DMS53 treated with DMSO at 0.1 percent for 48 hours (cell line): ENCODE measurements around the gene ZNF213.
"Not testable (repeated sequence)": the region's sequence is repeated elsewhere in the genome, so short reads cannot be mapped to it uniquely, and the experiment has no call there.

Experiments used
- DNase-seq: peaks from one replicate; lab custom pipeline; 2025; ENCODE audit not compliant: unreplicated experiment; lab: John Stamatoyannopoulos, UW

Gene ZNF213

GRCh38 chr16:3170440-3171180 is 35.8 kb downstream of the ZNF213 start:
- DNase-seq: no peak

- no peak for DNase-seq
Measured at GRCh38 chr16:3171181-3171854, 36.5 kb downstream of the ZNF213 start.

GRCh38 chr16:3171855-3172593 is 37.2 kb downstream of the ZNF213 start:
- DNase-seq: no peak

DNA sequence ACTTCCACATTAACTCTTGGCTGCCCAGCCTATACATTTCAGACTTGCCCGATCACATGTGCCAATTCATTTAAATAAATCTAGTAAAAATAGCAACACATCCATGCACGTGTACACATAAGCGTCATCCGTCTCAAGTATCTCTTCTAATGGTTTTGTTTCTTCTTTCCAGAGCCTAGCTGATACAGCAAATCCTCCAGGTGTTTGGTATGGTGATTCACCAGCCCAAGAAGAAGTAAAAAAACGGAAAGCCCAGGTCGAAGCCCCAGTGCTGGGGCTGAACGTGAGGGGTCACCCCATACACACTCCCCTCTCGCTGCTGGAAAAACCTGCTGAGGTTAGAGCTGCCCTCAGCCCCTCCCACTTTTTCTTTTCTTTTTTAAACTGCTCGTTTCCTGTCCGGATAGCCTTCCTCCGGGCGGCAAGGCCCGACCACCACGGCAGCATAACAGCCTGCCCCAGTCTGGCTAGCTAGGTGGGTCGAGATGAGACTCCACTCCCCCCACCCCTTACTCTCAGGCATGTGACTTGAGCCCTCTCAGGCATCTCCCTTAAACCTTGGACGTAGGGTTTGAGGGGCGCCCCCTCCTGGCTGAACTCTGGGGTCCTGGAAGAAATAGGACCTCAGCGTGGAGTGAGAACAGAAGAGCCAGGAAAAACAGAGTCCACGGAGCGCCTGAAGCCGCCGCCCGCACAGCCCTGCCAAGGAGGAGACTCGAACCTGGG is 39.2 kb downstream of the ZNF213 start:
- peak; percentile 23 for DNase-seq

- DNase-seq: no peak
Measured at GRCh38 chr16:3174618-3175148, 39.9 kb downstream of the ZNF213 start.

DNA sequence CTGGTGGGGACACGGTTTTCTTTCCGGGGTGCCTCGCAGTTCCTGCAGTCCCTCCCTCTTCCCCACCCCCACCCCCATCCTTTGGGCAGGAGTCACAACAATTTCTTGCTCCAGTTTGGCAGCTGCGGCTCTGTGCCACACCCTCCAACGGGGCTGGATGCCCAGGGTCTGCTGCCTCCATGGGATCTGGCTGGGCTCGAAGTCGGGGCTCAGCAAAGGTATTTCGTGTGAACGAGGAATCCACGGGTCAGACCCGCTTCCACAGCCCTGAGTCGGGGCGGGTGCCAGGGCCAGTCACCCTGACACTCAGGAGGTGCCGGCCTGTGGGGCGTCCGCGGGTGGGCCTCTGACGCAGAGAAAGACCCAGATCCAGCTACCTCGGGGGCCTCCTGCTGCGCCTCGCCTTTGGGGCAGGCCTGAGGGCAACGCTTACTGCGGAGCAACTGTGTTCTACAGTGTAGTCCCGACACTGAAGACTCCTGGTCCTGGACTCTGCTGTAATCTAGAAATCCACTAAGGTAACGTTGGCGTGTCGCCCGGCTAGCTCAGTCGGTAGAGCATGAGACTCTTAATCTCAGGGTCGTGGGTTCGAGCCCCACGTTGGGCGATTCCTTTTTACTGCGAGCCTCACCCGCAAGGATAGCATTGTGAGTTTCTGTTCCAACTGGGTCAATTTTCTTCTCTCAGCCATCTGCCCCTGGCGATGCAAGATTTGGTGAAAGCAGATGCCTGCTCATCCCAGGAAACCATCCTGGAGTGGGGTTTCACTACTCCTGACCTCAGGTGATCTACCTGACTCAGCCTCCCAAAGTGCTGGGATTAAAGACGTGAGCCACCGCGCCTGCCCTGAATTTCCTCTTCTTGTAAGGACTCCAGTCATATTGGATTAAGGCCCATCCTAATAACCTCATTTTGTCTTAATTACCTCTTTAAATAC is 40.6 kb downstream of the ZNF213 start:
- no peak for DNase-seq

DNA sequence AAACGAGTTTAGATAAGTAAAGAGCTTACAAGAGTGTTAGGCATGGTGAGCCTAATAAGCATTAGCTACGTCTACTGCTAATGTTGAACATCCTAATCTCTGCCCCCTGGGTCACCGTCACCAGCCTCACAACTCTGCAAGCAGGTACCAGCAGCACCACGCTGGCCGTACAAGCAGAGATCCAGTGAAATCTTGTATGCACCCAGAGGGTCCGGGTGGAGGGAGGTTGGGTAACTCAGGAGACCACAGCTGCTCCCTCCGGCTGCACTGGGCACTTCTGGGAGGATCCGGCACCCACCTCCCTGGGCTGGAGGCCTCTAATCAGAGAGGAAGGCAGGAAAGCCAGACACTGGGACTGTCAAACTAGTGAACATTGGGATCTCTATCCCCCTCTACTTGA is 44.8 kb downstream of the ZNF213 start:
- DNase-seq: no peak

GRCh38 chr16:3180445-3180878 is 45.6 kb downstream of the ZNF213 start:
- DNase-seq: no peak

GRCh38 chr16:3182293-3182607 is 47.4 kb downstream of the ZNF213 start:
- DNase-seq: not testable (repeated sequence)

DNA sequence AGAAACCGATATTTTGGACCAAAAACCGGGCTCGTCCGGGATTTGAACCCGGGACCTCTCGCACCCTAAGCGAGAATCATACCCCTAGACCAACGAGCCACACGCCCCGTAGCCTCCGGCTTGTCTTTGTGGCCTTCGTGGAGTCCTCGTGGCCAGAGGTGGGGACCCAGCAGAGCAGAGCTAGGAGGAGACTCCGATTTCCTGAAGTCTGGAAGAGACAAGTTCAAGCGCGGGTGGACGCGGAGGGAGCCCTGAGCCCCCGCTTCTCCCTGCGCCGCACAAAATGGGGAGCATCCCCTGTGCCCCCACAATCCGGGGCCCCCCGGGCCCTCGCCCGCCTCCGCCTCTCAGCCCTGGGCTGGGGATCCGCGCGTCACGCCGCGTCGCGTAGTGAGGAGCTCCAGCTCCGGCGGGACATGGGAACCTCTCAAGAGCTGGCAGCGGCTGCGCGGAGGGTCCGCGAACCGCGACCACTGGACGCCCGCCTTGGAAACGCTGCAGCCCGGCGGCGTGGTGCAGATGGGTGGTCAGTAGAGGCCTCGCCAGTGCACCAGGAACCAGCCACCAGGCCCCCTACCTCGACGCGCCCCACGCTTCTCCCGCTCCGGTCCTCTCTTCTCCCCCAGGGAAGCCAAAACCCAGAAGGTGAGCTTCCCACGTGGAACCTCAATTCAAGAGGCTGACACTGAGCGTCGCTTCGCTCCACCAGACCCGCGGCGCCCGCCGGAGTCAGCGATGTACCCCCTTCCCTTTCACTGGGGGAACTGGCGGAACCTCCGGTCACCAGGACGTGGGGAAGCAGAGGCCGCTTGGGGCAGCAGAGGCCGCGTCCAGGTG is 48.0 kb downstream of the ZNF213 start:
- peak; percentile 40 for DNase-seq

DNA sequence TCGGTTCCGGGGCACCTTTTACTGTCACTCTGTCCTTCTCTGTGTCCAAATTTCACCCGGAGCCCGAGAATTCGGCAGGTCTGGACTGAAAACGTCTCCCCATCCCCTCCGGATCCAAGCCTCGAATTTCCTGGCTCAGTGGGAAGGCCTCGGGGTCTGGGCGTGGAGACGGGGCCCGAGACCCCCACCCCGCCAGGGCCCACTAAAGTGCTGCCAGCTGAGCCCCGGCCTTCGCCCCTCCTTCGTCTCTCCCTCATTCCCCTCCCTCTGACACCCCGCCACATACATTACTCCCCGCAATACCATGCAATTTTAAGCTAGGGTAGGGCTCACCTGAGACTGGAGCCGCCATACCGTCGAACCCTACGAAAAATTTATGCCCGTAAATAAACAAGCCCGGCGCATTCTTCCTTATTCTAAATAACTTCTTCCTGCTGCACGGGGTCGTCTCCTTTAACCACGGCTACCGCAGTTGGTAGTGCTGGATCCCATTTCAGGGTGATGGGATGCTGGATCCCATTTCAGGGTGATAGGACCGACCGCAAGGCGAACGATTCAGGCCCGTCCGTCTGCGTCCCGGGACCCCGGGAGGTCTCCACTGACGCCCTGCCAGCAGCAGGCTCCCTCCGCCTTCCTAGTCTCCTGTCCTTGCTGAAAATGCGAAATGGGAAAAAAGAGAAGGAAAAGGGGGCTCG is 48.8 kb downstream of the ZNF213 start:
- no peak for DNase-seq

DNA sequence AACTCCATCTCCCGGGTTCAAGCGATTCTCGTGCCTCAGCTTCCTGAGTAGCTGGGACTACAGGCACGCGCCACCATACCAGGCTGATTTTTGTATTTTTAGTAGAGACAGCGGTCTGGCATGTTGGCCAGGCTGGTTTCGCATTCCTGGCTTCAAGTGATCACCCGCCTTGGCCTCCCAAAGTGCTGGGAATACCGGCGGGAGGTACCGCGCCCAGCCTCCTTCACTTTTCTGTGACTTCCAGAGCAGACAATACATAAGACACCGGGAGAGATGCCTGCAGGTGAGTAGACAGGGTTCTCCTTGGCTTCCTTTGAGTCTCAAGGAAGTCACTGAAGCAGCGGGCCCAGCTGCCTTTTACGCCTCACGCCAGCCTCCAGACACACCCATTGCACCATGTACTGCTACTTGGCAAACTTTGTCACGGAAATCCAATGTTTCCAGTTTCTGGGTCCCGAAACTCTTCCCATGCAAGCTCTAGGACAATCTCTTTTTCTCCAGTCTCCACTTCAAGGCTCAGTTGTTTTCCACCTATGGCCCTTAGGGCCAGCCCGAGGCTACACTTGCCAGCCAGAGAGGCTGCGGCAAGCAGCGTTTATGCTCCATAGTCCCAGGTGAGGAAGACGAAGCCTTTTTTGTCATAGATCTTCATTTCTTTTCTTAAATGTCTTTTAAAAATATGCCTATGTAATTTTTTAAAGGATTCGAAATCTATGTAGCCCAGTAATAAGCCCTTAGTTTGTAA is 52.3 kb downstream of the ZNF213 start:
- no peak for DNase-seq

DNA sequence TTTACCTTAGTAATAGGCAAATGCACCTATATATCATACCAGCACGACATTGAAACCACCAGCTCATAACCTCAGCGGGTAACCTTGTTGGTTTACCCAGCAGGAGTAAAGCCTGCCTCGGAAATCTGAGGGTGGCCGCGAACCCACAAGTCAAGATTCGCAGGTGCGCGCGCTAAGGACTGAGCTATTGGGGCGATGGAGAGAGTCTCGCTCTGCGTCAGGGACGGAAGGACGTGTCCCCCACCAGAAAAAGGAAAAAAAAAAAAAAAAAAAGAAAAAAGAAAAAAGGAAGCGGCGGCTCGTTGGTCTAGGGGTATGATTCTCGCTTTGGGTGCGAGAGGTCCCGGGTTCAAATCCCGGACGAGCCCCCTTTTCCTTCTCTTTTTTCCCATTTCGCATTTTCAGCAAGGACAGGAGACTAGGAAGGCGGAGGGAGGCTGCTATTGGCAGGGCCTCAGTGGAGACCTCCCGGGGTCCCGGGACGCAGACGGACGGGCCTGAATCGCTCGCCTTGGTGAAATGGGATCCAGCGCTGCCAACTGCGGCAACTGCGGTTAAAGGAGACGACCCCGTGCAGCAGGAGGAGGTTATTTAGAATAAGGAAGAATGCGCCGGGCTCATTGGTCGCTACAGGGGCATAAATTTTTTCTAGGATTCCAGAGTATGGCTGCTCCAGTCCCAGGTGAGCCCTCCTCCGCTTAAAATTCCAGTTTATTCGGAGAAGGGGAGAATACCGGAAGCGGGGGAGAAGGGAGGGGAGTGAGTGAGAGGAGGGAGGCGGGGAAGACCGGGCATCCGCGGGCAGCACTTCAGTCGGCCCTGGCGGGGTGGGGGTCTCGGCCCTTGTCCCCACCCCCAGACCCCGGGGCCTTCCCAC is 53.2 kb downstream of the ZNF213 start, which contains the start of gene OR1F1:
Gene OR1F1 (plus strand): TSS at position 407 of the 877 bp plus-strand sequence.
- DNase-seq: peak; percentile 28

GRCh38 chr16:3188675-3188924 is 53.8 kb downstream of the ZNF213 start:
- DNase-seq: no peak

DNA sequence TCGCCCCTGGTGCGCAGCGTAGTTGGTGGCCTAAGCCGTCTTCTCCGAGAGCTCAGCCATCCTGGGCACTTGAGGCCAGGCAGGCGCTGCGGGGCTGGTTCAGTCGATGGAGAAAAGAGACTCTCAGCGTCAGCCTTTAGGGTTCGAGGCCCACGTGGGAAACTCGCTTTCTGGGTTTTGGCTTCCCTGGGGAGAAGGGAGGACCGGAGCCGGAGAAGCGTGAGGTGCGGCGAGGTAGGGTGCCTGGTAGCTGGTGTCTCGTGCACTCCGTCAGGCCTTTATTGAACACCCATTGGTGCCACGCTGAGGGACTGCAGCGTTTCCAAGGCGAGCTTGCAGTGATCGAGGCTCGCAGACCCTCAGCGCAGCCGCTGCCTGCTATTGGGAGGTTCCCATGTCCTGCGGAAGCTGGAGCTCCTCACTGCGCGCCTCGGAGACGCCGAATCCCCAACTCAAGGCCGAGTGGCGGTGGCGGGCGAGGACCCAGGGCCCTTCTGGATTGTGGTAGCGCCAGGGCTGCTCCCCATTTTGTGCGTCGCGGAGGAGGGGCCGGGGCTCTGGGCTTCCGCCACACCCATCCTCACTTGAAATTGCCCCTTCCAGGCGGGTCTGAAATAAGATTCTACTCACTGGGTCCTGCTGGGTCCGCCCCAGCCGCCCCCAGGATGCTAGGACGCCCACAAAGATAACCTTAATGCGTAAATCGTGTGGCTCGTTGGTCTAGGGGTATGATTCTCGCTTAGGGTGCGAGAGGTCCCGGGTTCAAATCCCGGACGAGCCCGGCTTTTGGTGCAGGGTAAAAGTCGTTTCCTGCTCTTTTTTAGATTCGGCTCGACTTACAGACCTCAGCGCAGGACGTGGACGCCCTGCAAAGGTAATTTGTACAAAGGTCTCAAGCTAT is 54.3 kb downstream of the ZNF213 start:
- peak; percentile 50 for DNase-seq

DNA sequence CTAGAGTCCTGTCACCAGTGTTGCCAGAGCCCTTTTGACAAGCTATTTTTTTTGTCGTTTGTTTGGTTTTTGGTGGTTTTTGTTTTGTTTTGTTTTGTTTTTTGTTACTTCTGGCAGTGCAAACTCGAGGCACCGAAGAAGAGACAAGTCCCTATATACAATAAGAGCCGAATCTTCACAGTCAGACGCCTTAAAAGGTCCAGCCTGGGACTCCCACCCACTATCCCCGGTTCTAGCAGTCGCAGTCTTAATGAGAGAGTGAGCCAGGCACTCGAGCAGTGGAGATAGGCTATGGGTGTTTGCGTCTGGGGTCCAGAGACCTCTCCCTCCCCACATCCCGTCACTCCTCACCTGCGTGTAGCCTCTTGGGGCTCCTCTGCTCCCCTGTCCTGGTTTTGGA is 55.0 kb downstream of the ZNF213 start:
- no peak for DNase-seq
